ENCODE results near the gene NET1. TPM values are rescaled to one million over a fixed set of nuclear protein-coding genes. Genes with fewer than 3 reads are reported as not detected.
A peak's percentile ranks its signal among the peaks of the same experiment; 100 is the strongest.

The NET1 gene
- total and polyA plus RNA-seq, 2 experiments from 2014 or later, result 62.5 to 96.4 TPM

DNA sequence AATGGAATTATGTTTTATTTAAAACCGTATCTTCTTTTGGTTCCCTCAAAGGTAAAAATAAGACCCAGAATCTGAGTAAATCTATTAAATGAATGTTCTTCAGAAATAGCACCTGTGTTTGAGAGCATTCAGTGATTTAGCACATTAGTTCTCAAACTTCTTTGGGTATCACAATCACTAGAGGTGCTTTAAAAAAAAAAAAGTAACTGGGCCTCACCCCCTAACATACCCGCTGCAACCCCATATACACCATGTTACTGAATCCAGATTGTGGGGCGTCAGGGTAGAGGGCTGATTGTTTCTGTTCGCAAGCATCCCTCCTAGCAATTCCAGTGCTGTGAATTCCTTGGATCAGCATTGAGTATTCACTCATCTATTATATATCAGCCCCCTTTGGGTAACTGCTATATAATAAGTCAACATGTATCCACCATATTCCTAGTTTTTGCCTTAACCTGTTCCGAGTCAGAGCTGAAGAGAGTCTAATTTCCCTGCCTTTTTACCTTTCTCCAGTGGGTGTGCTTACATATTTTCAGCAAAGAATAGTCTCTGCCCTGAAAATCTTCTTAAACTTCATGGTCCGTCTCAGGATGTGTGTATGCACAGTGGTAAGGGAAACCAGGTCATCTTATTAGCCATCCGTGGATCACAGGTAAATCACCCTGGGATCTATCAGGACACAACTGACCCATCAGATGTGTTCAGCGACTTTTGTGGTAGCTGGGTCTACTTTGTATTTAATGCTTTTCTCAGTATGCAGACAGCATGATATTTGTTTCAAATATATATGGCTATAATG is 46.8 kb downstream of the NET1 start:
- H4K20me1 ChIP-seq (ENCODE audit: insufficient read depth, poor library complexity, severe bottlenecking), result no peaks in the 10 kb centered on the region
- WGBS (ENCODE audit: low lambda C conversion rate, missing lambda C conversion rate), result 92% methylated on average over 8 of the region's 8 CpGs
- peaks cover 23% of the 10 kb centered on the region for H3K4me1 ChIP-seq (ENCODE audit: insufficient read depth)
- peaks cover 4% of the 10 kb centered on the region for H3K79me2 ChIP-seq
- no peak overlapping the region for H3K4me3 ChIP-seq
- H2AFZ ChIP-seq, result no peak overlapping the region
- TF ChIP-seq, protein P1, sequence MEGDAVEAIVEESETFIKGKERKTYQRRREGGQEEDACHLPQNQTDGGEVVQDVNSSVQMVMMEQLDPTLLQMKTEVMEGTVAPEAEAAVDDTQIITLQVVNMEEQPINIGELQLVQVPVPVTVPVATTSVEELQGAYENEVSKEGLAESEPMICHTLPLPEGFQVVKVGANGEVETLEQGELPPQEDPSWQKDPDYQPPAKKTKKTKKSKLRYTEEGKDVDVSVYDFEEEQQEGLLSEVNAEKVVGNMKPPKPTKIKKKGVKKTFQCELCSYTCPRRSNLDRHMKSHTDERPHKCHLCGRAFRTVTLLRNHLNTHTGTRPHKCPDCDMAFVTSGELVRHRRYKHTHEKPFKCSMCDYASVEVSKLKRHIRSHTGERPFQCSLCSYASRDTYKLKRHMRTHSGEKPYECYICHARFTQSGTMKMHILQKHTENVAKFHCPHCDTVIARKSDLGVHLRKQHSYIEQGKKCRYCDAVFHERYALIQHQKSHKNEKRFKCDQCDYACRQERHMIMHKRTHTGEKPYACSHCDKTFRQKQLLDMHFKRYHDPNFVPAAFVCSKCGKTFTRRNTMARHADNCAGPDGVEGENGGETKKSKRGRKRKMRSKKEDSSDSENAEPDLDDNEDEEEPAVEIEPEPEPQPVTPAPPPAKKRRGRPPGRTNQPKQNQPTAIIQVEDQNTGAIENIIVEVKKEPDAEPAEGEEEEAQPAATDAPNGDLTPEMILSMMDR (IDR thresholded peaks at IDR 0.05; ENCODE audit: poor library complexity), result no peak
- TF ChIP-seq EZH2 (IDR thresholded peaks at IDR 0.05; ENCODE audit: borderline replicate concordance) (no peak), EZH2phosphoT487 (IDR thresholded peaks at IDR 0.05; ENCODE audit: low read depth, severe bottlenecking, unreplicated experiment) (no peak)
- peaks cover 4% of the 10 kb centered on the region for H3K36me3 ChIP-seq (replicated peaks; ENCODE audit: insufficient read depth, low read depth)
- no peaks in the 10 kb centered on the region for H3K9me3 ChIP-seq (ENCODE audit: low read depth)
- no peak for DNase-seq (ENCODE audit: low spot score)
- H3K4me2 ChIP-seq, result no peak overlapping the region
- H3K9me2 ChIP-seq (replicated peaks; ENCODE audit: insufficient read depth), result no peaks in the 10 kb centered on the region
- H3K27ac ChIP-seq, result no peak overlapping the region
- no peaks in the 10 kb centered on the region for H3K27me3 ChIP-seq

DNA sequence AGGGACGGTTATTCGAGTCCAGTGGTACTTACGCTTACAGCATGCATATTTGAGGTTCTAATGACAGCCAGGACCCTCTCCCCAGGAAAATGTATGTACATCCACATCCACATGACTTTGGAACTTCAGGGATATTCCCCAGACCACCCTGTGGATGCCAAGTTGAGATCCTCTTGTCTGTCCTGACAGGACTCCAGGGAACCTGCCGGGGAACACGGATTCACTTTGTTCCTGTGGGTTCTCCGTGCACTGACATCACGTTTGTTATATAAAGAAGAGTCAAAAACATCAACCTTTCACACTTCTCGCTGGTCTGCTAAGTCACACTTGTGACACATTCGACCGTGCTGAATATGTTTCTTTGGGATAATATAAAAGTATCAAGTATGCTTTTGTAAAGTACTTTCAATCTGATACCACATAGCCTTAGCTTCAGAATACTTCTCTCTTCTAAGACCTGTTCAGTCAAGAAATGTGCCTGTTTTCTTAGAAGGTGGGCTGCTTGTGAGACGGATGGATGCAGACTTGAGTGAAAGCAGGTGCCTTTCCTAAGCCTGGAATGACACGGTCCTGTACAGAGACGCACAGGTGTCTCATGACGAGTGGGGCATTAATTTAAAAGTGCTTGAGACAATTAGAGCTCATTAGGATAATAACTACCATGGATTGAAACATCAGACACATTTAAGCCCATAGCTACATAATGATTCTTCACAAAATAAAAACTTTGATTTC is 48.3 kb downstream of the NET1 start:
- Histone ChIP-seq H3K9me3 (ENCODE audit: low read depth) (no peaks in the 10 kb centered on the region), H3K27ac (peak overlapping the region; percentile 72), H2AFZ (no peak overlapping the region), H4K20me1 (ENCODE audit: insufficient read depth, poor library complexity, severe bottlenecking) (no peaks in the 10 kb centered on the region), H3K4me3 (no peak overlapping the region), H3K79me2 (peaks cover under 1% of the 10 kb centered on the region), H3K4me2 (no peak overlapping the region), H3K36me3 (replicated peaks; ENCODE audit: insufficient read depth, low read depth) (peaks cover under 1% of the 10 kb centered on the region), H3K9me2 (replicated peaks; ENCODE audit: insufficient read depth) (no peaks in the 10 kb centered on the region), H3K4me1 (ENCODE audit: insufficient read depth) (peaks cover 30% of the 10 kb centered on the region), H3K27me3 (no peaks in the 10 kb centered on the region)
- no peak for DNase-seq (ENCODE audit: low spot score)
- TF ChIP-seq, protein P1 (IDR thresholded peaks at IDR 0.05; ENCODE audit: poor library complexity), result no peak
- no peak for TF ChIP-seq EZH2 (IDR thresholded peaks at IDR 0.05; ENCODE audit: borderline replicate concordance)
- WGBS (ENCODE audit: low lambda C conversion rate, missing lambda C conversion rate), result 87% methylated on average over 14 of the region's 14 CpGs

DNA sequence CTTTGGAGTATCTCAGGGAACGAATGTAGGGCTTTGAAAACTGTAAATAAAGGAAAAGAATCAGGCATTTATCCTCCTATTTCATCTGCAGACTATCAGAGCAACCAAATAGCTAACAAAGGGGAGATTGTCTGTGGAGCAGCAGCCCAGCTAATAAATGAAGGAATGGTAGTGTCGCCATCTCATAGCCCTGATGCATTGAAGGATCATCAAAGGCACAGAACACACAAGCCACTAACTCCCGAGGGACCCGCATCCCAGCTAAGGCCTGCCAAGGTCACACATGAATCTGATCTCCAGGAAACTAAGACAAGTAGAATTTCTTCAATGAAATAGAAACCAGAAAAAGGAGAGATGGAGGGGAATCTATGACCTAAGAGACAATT is 48.8 kb downstream of the NET1 start:
- 63% methylated on average over 4 of the region's 4 CpGs for whole genome bisulfite sequencing (ENCODE audit: low lambda C conversion rate, missing lambda C conversion rate)
- H3K27me3 ChIP-seq, result no peaks in the 10 kb centered on the region
- DNase-seq (ENCODE audit: low spot score), result no peak
- H3K79me2 ChIP-seq, result no peaks in the 10 kb centered on the region
- H3K9me2 ChIP-seq (replicated peaks; ENCODE audit: insufficient read depth), result no peaks in the 10 kb centered on the region
- no peaks in the 10 kb centered on the region for H3K9me3 ChIP-seq (ENCODE audit: low read depth)
- H2AFZ ChIP-seq, result no peak overlapping the region
- no peaks in the 10 kb centered on the region for H3K36me3 ChIP-seq (replicated peaks; ENCODE audit: insufficient read depth, low read depth)
- peaks cover 36% of the 10 kb centered on the region for H3K4me1 ChIP-seq (ENCODE audit: insufficient read depth)
- H3K4me2 ChIP-seq, result peak overlapping the region; percentile 39
- TF ChIP-seq EZH2phosphoT487 (IDR thresholded peaks at IDR 0.05; ENCODE audit: low read depth, severe bottlenecking, unreplicated experiment) (no peak), EZH2 (IDR thresholded peaks at IDR 0.05; ENCODE audit: borderline replicate concordance) (no peak)
- TF ChIP-seq, protein P1 (IDR thresholded peaks at IDR 0.05; ENCODE audit: poor library complexity), result no peak
- peak overlapping the region; percentile 72 for H3K27ac ChIP-seq
- H3K4me3 ChIP-seq, result no peak overlapping the region
- no peaks in the 10 kb centered on the region for H4K20me1 ChIP-seq (ENCODE audit: insufficient read depth, poor library complexity, severe bottlenecking)
